ENCODE measurements around the gene TBC1D1. TPM values are rescaled to one million over a fixed set of nuclear protein-coding genes. Genes with fewer than 3 reads are reported as not detected.

The TBC1D1 gene
- total RNA-seq, 2 donors from 2014 or later: 55.3 to 77.4 TPM

- H3K4me1 ChIP-seq: no peaks in the 10 kb centered on the region
- no peaks in the 10 kb centered on the region for H3K36me3 ChIP-seq
- no peak for DNase-seq
- no peak for TF ChIP-seq CTCF (IDR thresholded peaks at IDR 0.05)
- H3K9ac ChIP-seq (ENCODE audit: low read depth in 2 of 2, low read length in 2 of 2): no peak overlapping the region
- intact Hi-C loops (cut with DNase I): no loop called here
- no peak overlapping the region for H3K4me3 ChIP-seq
- H3K9me3 ChIP-seq: no peaks in the 10 kb centered on the region
- no peak overlapping the region for H3K27ac ChIP-seq
- H3K27me3 ChIP-seq: no peaks in the 10 kb centered on the region
Observed at GRCh38 chr4:38049545-38050170, 158.8 kb downstream of the TBC1D1 start.

GRCh38 chr4:38050560-38051350 lies 159.9 kb downstream of the TBC1D1 start:
- H3K9me3 ChIP-seq: no peaks in the 10 kb centered on the region
- H3K4me1 ChIP-seq: no peaks in the 10 kb centered on the region
- no peak overlapping the region for H3K9ac ChIP-seq (ENCODE audit: low read depth in 2 of 2, low read length in 2 of 2)
- no peak overlapping the region for H3K4me3 ChIP-seq
- no peaks in the 10 kb centered on the region for H3K36me3 ChIP-seq
- DNase-seq: no peak
- no peaks in the 10 kb centered on the region for H3K27me3 ChIP-seq
- no peak for TF ChIP-seq CTCF (IDR thresholded peaks at IDR 0.05)
- peak overlapping the region; percentile 4 for H3K27ac ChIP-seq
- intact Hi-C loops (cut with DNase I): no loop called here

- Histone ChIP-seq H3K9me3 (no peaks in the 10 kb centered on the region), H3K27ac (no peak overlapping the region), H3K27me3 (no peaks in the 10 kb centered on the region), H3K4me1 (no peaks in the 10 kb centered on the region), H3K9ac (ENCODE audit: low read depth in 2 of 2, low read length in 2 of 2) (no peak overlapping the region), H3K4me3 (no peak overlapping the region), H3K36me3 (no peaks in the 10 kb centered on the region)
- TF ChIP-seq CTCF (IDR thresholded peaks at IDR 0.05): no peak
- intact Hi-C loops (cut with DNase I): no loop called here
- DNase-seq: no peak
Observed at GRCh38 chr4:38055566-38055965, 164.7 kb downstream of the TBC1D1 start.

GRCh38 chr4:38056011-38056685 lies 165.3 kb downstream of the TBC1D1 start:
- Histone ChIP-seq H3K9ac (ENCODE audit: low read depth in 2 of 2, low read length in 2 of 2) (no peak overlapping the region), H3K4me1 (no peaks in the 10 kb centered on the region), H3K36me3 (peaks cover 1% of the 10 kb centered on the region), H3K4me3 (no peak overlapping the region), H3K9me3 (no peaks in the 10 kb centered on the region), H3K27me3 (no peaks in the 10 kb centered on the region), H3K27ac (no peak overlapping the region)
- DNase-seq: no peak
- intact Hi-C loops (cut with DNase I): no loop called here
- TF ChIP-seq CTCF (IDR thresholded peaks at IDR 0.05): no peak

GRCh38 chr4:38058151-38058550 lies 167.3 kb downstream of the TBC1D1 start:
- Histone ChIP-seq H3K4me3 (no peak overlapping the region), H3K4me1 (no peaks in the 10 kb centered on the region), H3K27ac (no peak overlapping the region), H3K9ac (ENCODE audit: low read depth in 2 of 2, low read length in 2 of 2) (no peak overlapping the region), H3K36me3 (peaks cover 3% of the 10 kb centered on the region), H3K9me3 (no peaks in the 10 kb centered on the region), H3K27me3 (no peaks in the 10 kb centered on the region)
- DNase-seq: no peak
- no peak for TF ChIP-seq CTCF (IDR thresholded peaks at IDR 0.05)
- intact Hi-C loops (cut with DNase I): no loop called here
